DOHH2 (cell line): ENCODE data around the gene SMARCAL1.

Experiments used
- CTCF ChIP-seq: fragments of 200-600 bp; sonication (generic); IDR thresholded peaks from one replicate; pipeline ENCODE4 v1.5.1; 2014; ENCODE audit warnings: antibody characterized with exemption, mild to moderate bottlenecking, low read depth, low read length; ENCODE audit not compliant: poor library complexity, severe bottlenecking
- EZH2phosphoT487 ChIP-seq: fragments of 200-600 bp; sonication (generic); IDR thresholded peaks from 2 replicates; pipeline ENCODE4 v1.6.1; 2017; ENCODE audit warnings: borderline replicate concordance, mild to moderate bottlenecking, antibody characterized with exemption, low read length, moderate library complexity, mixed read lengths

GRCh38 chr2:216425008-216425787 is 12.9 kb downstream of the SMARCAL1 start:
- TF ChIP-seq CTCF: no peak
- TF ChIP-seq EZH2phosphoT487: no peak
